ENCODE measurements around the gene TRMT13.

DNA sequence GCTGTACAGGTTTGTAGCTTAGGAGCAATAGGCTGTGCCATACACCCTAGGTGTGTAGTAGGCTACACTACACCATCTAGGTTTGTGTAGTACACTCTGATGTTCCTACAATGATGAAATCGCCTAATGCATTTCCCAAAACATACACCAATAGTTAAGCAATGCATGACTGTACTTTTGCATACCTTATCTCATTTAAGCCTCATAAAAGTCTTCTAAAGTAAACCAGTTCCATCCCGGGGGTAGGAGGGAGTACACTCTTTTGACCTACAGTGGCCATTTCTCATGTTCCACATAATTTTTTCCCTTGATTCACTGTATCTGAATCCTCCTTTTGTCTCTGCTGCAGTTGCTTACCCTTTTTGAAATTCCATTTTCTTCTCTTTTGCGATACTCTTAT, 12.2 kb downstream of the TRMT13 start:
- TF ChIP-seq CTCF (IDR thresholded peaks at IDR 0.05; ENCODE audit: low read length) (no peak), EZH2 (IDR thresholded peaks at IDR 0.05; ENCODE audit: borderline replicate concordance, low read length) (no peak)

Measured in OCI-LY1 (cell line).